Erythroblast (primary cell): ENCODE data around the gene WIPF2.

Experiments used
- GATA1 ChIP-seq: IDR thresholded peaks from 2 replicates; pipeline ENCODE4 v1.6.1; 2011; ENCODE audit warnings: low read depth, mild to moderate bottlenecking, control low read depth, low read length, moderate library complexity
- POLR2A ChIP-seq: IDR thresholded peaks from 2 replicates; pipeline ENCODE4 v1.6.1; 2011; ENCODE audit warnings: mild to moderate bottlenecking, low read length

- TF ChIP-seq POLR2A, result no peak
- TF ChIP-seq GATA1, result no peak
These were observed 41.4 kb downstream of the WIPF2 start for GRCh38 chr17:40260528-40260927.
